HEK293 (cell line): ENCODE measurements around the gene MARCHF10.

Source experiments
- ZFP69B ChIP-seq: fragments of 450-650 bp; formaldehyde crosslinking; IDR thresholded peaks from 2 replicates; pipeline ENCODE4 v1.5.1; 2016; ENCODE audit warnings: missing biosample characterization, missing genetic modification characterization
- ZNF114 ChIP-seq: fragments of 450-650 bp; formaldehyde crosslinking; IDR thresholded peaks from 2 replicates; pipeline ENCODE4 v1.5.0; 2017; ENCODE audit warnings: missing biosample characterization, missing genetic modification characterization
- ZNF121 ChIP-seq: fragments of 450-650 bp; formaldehyde crosslinking; IDR thresholded peaks from 2 replicates; pipeline ENCODE4 v1.5.1; 2016; ENCODE audit warnings: missing biosample characterization, missing genetic modification characterization
- ZNF324 ChIP-seq: fragments of 450-650 bp; formaldehyde crosslinking; IDR thresholded peaks from 2 replicates; pipeline ENCODE4 v1.5.1; 2016; ENCODE audit warnings: missing biosample characterization, missing genetic modification characterization
- TF ChIP-seq, protein P1 (sequence below): fragments of 450-650 bp; formaldehyde crosslinking; IDR thresholded peaks from 2 replicates; pipeline ENCODE4 v1.5.1; 2016; ENCODE audit warnings: missing biosample characterization, missing genetic modification characterization

DNA sequence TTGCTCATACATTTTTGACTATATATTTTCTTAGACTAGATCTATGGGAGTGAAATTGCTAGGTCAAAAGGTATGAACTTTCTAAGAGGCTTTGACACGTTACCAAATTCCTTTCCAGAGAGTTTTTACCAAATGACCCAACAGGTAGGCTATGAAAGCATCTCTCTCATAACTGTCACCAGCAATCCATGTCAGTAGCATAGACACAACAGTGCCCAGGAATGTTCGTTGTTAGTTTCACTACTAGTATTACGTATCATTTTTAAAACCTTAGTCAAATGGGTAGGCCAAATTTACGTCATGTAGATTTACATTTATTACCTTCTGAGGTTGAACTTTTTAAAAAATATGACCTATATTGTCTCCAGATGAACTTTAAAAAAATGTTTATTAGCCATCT is 66.8 kb downstream of the MARCHF10 start:
- TF ChIP-seq ZNF324 (no peak), ZFP69B (tag by site-specific recombination) (no peak), ZNF114 (tag by site-specific recombination) (no peak), ZNF121 (no peak)
- TF ChIP-seq, protein P1, sequence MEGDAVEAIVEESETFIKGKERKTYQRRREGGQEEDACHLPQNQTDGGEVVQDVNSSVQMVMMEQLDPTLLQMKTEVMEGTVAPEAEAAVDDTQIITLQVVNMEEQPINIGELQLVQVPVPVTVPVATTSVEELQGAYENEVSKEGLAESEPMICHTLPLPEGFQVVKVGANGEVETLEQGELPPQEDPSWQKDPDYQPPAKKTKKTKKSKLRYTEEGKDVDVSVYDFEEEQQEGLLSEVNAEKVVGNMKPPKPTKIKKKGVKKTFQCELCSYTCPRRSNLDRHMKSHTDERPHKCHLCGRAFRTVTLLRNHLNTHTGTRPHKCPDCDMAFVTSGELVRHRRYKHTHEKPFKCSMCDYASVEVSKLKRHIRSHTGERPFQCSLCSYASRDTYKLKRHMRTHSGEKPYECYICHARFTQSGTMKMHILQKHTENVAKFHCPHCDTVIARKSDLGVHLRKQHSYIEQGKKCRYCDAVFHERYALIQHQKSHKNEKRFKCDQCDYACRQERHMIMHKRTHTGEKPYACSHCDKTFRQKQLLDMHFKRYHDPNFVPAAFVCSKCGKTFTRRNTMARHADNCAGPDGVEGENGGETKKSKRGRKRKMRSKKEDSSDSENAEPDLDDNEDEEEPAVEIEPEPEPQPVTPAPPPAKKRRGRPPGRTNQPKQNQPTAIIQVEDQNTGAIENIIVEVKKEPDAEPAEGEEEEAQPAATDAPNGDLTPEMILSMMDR (tag by site-specific recombination) = no peak
